ENCODE results near the gene PREPL.

GRCh38 chr2:44271296-44271695 lies 90.0 kb downstream of the PREPL start:
- no peak for TF ChIP-seq CTCF (conservative IDR thresholded peaks at IDR 0.05; ENCODE audit: low read depth, low read length)
- no peak for TF ChIP-seq RAD21 (IDR thresholded peaks at IDR 0.05; ENCODE audit: low read length)
- TF ChIP-seq POLR2A (IDR thresholded peaks at IDR 0.05; ENCODE audit: low read depth, low read length) = no peak
- no peak for TF ChIP-seq USF2 (IDR thresholded peaks at IDR 0.05; ENCODE audit: low read depth, low read length)
- no peak for TF ChIP-seq RCOR1 (IDR thresholded peaks at IDR 0.05; ENCODE audit: insufficient replicate concordance, low read length)
- TF ChIP-seq CEBPB (IDR thresholded peaks at IDR 0.05; ENCODE audit: low read depth, low read length) = no peak

Data from IMR-90 (cell line).